ENCODE data around the gene TPSG1.
"Not testable (repeated sequence)": the region's sequence is repeated elsewhere in the genome, so short reads cannot be mapped to it uniquely, and the experiment has no call there.

TPSG1 gene

GRCh38 chr16:1256296-1256873 lies 31.3 kb upstream of the TPSG1 start:
- not testable (repeated sequence) for DNase-seq

GRCh38 chr16:1255276-1256122 lies 30.4 kb upstream of the TPSG1 start, which contains the start of gene TPSD1:
Gene TPSD1 (plus strand): TSS chr16:1256069. CDS start chr16:1256281, 212 bp downstream.
- DNase-seq = not testable (repeated sequence)

DNA sequence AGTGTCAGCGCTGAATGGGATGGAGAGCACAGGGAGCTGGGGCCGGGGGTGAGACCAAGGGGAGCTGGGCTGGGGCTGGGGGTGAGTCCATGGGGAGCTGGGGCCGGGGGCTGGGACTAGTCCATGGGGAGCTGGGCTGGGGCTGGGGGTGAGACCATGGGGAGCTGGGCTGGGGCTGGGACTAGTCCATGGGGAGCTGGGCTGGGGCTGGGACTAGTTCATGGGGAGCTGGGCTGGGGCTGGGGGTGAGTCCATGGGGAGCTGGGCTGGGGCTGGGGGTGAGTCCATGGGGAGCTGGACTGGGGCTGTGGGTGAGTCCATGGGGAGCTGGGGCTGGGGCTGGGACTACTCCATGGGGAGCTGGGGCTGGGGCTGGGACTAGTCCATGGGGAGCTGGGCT lies 29.8 kb upstream of the TPSG1 start:
- DNase-seq = not testable (repeated sequence)

- not testable (repeated sequence) for DNase-seq
These were observed 28.8 kb upstream of the TPSG1 start for GRCh38 chr16:1253701-1254364.

DNA sequence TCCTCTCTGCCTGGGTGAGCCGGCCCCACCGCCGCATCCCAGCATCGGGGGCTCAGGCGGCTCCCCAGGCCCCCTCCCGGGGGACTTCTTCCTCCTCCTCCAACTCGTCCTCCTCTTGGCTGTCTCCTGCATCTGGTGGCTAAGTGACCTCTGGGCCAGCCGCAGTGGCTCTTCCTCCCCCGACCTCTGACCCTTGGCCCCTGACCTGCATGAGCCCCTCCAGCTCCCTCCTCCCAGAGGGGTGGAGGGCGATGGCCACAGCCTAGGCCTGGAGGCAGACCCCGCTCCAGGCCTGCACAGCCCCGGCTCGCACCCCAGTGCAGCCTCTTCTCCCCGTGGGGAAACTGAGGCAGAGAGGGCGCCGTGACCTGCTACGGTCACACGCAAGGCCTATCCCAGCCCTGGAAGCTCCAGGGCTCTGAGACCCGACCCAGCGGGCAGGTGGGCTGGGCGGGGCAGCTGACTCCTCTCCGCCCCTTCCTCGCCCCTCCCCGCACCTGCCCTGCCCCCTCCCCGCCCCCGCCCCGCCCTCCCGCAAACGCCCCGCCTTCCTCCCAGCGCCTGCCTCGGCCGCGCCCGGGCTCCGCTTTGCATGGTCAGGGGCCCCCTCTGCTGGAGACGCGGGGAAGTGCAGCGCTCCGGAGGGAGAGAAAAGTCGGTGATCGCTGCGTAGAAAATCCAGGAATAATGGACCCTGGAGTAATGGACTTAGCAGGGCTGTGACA lies 24.1 kb upstream of the TPSG1 start:
- DNase-seq = not testable (repeated sequence)

- not testable (repeated sequence) for DNase-seq
These were observed 23.0 kb upstream of the TPSG1 start for GRCh38 chr16:1247903-1248537.

DNA sequence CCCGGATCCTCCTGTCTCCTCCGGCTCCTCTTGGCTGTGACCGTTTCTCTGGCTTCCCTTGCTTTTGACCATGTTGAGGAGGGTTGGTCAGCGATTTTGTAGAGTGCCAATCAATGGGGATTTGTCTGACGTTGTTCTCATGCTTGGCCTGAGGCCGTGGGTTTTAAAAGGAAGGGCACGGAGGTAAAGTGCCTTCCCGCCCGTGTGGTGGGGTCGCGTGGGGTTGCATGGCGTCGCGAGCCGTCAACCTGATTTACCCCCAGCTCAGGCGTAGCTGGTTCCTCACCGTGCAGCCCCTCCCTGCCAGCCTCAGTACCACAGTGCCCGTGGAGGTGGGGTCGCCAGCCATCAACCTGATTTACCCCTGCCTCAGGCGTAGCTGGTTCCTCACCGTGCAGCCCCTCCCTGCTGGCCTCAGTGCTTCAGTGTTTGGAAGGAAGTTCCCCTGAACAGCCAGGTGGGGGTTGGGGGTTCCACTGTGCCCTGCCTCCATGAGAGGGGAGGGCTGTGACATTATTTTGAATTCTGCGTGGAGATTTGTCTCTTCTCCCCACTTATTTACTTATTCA lies 20.5 kb upstream of the TPSG1 start:
- DNase-seq = no peak

- no peak for DNase-seq
These were observed 19.8 kb upstream of the TPSG1 start for GRCh38 chr16:1244881-1245280.

GRCh38 chr16:1243907-1244850 lies 19.1 kb upstream of the TPSG1 start:
- DNase-seq = not testable (repeated sequence)

DNA sequence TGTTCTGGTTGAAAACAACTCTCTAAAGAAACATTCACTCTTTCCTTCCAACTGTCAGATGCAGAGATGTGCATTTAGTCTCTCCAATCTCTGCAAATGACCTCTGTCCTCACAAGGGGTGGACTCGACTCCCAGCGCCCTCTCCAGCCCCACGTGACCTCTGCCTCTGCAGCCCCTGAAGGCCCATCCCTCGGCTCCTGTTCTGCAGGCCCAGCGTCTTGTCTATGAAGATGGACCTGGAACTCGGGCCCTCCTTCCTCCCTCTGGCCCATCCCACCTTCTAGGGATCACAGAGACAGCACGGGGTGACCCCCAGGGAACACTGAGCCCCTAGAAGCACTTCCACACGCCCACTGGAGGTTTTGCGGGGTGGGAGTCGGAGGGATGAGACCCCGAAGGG lies 18.3 kb upstream of the TPSG1 start:
- not testable (repeated sequence) for DNase-seq

GRCh38 chr16:1241081-1241480 lies 16.0 kb upstream of the TPSG1 start:
- not testable (repeated sequence) for DNase-seq

DNA sequence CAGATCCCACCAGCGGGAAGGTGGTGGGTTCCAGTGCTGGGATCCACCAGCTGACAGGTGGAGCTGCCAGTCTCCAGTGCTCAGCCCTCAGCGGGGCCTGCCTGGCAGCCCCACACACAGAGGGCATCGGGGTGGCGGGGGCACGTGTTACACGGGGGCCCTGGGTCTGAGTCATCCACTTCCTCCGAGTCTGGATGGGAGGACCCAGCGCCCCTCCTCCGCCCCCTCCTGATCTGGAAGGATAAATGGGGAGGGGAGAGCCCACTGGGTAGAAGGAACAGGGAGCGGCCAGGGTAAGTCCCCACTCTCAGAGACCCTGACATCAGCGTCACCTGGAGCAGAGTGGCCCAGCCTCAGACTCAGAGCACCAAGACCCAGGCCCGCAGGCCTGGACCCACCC lies 15.4 kb upstream of the TPSG1 start, which contains the start of gene TPSAB1:
Gene TPSAB1 (plus strand): TSS at position 270 of the 400 bp plus-strand sequence. CDS start 234 bp downstream, outside the sequence.
- not testable (repeated sequence) for DNase-seq

DNA sequence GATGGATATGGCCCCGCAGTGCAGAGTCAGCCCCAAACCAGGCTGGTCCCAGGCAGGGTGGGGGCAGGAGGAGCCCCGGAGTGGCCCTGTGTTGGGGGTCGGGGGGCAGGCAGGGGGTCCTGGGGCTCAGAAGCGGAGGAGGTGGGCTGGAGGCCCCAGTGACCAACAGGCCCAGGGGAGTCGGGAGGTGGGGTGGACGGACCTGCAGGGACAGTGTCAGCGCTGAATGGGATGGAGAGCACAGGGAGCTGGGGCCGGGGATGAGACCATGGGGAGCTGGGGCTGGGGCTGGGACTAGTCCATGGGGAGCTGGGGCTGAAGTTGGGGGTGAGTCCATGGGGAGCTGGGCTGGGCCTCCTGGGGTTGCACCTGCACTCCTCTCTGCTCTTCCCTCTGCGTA lies 14.5 kb upstream of the TPSG1 start:
- not testable (repeated sequence) for DNase-seq

DNA sequence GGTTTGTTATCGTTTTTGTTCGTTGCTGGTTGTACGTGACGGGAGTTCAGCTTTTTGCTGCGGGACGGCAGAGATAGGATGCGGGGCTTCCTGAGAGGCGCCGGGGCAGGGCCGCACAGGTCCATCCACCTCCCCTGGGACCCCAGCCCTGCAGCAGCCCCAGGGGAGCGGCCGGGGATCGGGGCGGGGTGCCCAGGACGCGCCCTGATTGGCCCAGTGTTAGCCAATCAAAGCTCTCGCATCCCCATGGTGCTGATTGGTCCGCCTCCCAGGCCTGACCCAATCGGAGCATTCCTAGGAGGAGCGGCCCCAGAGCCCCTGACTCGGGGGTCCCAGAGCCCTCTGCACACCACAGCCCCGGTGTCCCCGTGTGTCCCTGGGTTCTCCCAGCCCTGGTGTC lies 13.8 kb upstream of the TPSG1 start:
- DNase-seq = not testable (repeated sequence)

- no peak for DNase-seq
These were observed 12.9 kb upstream of the TPSG1 start for GRCh38 chr16:1237990-1238389.

DNA sequence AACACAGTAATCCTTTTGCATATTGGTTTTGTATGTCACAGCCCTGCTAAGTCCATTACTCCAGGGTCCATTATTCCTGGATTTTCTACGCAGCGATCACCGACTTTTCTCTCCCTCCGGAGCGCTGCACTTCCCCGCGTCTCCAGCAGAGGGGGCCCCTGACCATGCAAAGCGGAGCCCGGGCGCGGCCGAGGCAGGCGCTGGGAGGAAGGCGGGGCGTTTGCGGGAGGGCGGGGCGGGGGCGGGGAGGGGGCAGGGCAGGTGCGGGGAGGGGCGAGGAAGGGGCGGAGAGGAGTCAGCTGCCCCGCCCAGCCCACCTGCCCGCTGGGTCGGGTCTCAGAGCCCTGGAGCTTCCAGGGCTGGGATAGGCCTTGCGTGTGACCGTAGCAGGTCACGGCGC lies 11.6 kb upstream of the TPSG1 start:
- DNase-seq = not testable (repeated sequence)

GRCh38 chr16:1232049-1232748 lies 7.1 kb upstream of the TPSG1 start:
- DNase-seq = not testable (repeated sequence)

GRCh38 chr16:1231301-1231700 lies 6.2 kb upstream of the TPSG1 start:
- not testable (repeated sequence) for DNase-seq

- not testable (repeated sequence) for DNase-seq
These were observed 5.6 kb upstream of the TPSG1 start for GRCh38 chr16:1230471-1231212.

All from activated gamma-delta T cell (primary cell).